ENCODE data around the gene PDE4D.

GRCh38 chr5:59528202-59528862, 365.2 kb downstream of the PDE4D start:
- TF ChIP-seq SREBF1 (IDR thresholded peaks at IDR 0.05; ENCODE audit: low read length) (no peak), CTCF (IDR thresholded peaks at IDR 0.05 in 2 of 3, conservative IDR thresholded peaks at IDR 0.05 in 1 of 3; ENCODE audit: control insufficient read depth in 2 of 3, extremely low read depth in 1 of 3, insufficient read depth in 1 of 3, low read depth in 3 of 3, low read length in 3 of 3) (no peak), ATF3 (IDR thresholded peaks at IDR 0.05; ENCODE audit: borderline replicate concordance, extremely low read depth, low read depth, low read length) (no peak), SMC3 (IDR thresholded peaks at IDR 0.05; ENCODE audit: borderline replicate concordance, low read length) (no peak), MXI1 (IDR thresholded peaks at IDR 0.05; ENCODE audit: low read depth, low read length) (no peak), ZNF274 (IDR thresholded peaks at IDR 0.05; ENCODE audit: insufficient read depth, insufficient read length) (no peak), NFYB (IDR thresholded peaks at IDR 0.05; ENCODE audit: insufficient read depth, low read depth, low read length) (no peak), RCOR1 (conservative IDR thresholded peaks at IDR 0.05; ENCODE audit: low read depth, low read length) (no peak), ZBTB4 (CRISPR knock-in tag; IDR thresholded peaks at IDR 0.05) (no peak), ZNF207 (IDR thresholded peaks at IDR 0.05; ENCODE audit: borderline replicate concordance) (no peak), POLR2AphosphoS5 (IDR thresholded peaks at IDR 0.05; ENCODE audit: low read length) (no peak), RELA (IDR thresholded peaks at IDR 0.05; ENCODE audit: borderline replicate concordance, partially characterized antibody) (no peak), CUX1 (IDR thresholded peaks at IDR 0.05; ENCODE audit: insufficient replicate concordance, low read depth, low read length) (no peak)

Measured in GM12878 (cell line).